HepG2 (cell line): ENCODE measurements around the gene TTC22. TPM values are rescaled to one million over a fixed set of nuclear protein-coding genes. Genes with fewer than 3 reads are reported as not detected.
A peak's percentile ranks its signal among the peaks of the same experiment; 100 is the strongest.

Experiments used
- HMGA1 ChIP-seq: sonication (generic); formaldehyde crosslinking; conservative IDR thresholded peaks from 2 replicates; pipeline ENCODE4 v1.4.0; 2020; ENCODE audit warnings: missing genetic modification reagents
- JUND ChIP-seq: sonication (generic); formaldehyde crosslinking; IDR thresholded peaks from 2 replicates; pipeline ENCODE4 v1.8.0; 2022; ENCODE audit warnings: mild to moderate bottlenecking, missing genetic modification reagents
- MLX ChIP-seq: IDR thresholded peaks from 2 replicates; pipeline ENCODE4 v1.6.1; 2016
- REPIN1 ChIP-seq: sonication (generic); formaldehyde crosslinking; IDR thresholded peaks from 2 replicates; pipeline ENCODE4 v1.8.0; 2022; ENCODE audit warnings: missing genetic modification reagents, low read depth, mild to moderate bottlenecking, borderline replicate concordance
- SAFB2 ChIP-seq: sonication (generic); formaldehyde crosslinking; IDR thresholded peaks from 2 replicates; pipeline ENCODE4 v1.5.1; 2020; ENCODE audit warnings: missing genetic modification reagents, low read depth, mild to moderate bottlenecking, borderline replicate concordance
- SMAD9 ChIP-seq: sonication (generic); formaldehyde crosslinking; IDR thresholded peaks from 2 replicates; pipeline ENCODE4 v1.5.1; 2020; ENCODE audit warnings: mild to moderate bottlenecking, missing genetic modification reagents
- SOX6 ChIP-seq, 2 experiments: fragments of 450-650 bp in 1 of 2; sonication (generic) in 1 of 2; formaldehyde crosslinking in 1 of 2; IDR thresholded peaks; 2 replicates each; pipeline versions ENCODE4 v1.4.0 to v1.6.1; 2017 to 2020; ENCODE audit warnings: antibody characterized with exemption in 1 of 2, mild to moderate bottlenecking in 1 of 2, missing genetic modification reagents in 1 of 2
- SRF ChIP-seq: IDR thresholded peaks from 2 replicates; pipeline ENCODE4 v1.6.1; 2011; ENCODE audit warnings: mild to moderate bottlenecking, low read depth, low read length, moderate library complexity
- SYNCRIP ChIP-seq: fragments of 200-400 bp; formaldehyde crosslinking; IDR thresholded peaks from 2 replicates; pipeline ENCODE4 v1.6.1; 2018; ENCODE audit warnings: mild to moderate bottlenecking, low read depth, low read length; ENCODE audit not compliant: insufficient read depth
- ZBTB10 ChIP-seq: sonication (generic); formaldehyde crosslinking; IDR thresholded peaks from 2 replicates; pipeline ENCODE4 v1.4.0; 2020; ENCODE audit warnings: missing genetic modification reagents, borderline replicate concordance
- ZFP36L1 ChIP-seq: sonication (generic); formaldehyde crosslinking; IDR thresholded peaks from 2 replicates; pipeline ENCODE4 v1.8.0; 2022; ENCODE audit warnings: mild to moderate bottlenecking, missing genetic modification reagents, moderate library complexity
- ZGPAT ChIP-seq: IDR thresholded peaks from 2 replicates; pipeline ENCODE4 v1.6.1; 2016; ENCODE audit warnings: mild to moderate bottlenecking
- ZNF18 ChIP-seq: sonication (generic); formaldehyde crosslinking; IDR thresholded peaks from 2 replicates; pipeline ENCODE4 v1.8.0; 2022; ENCODE audit warnings: mild to moderate bottlenecking, missing genetic modification reagents; ENCODE audit not compliant: insufficient replicate concordance
- polyA plus RNA-seq, 8 experiments: library from polyadenylated mRNA; depleted of rRNA in 3 of 8; stranded (reverse) in 7 of 8; unstranded in 1 of 8; fragments of >200 nt; fragmentation: Illumina TruSeq in 4 of 8; extraction: Trizol in 4 of 8; gene quantifications; 2 replicates each; pipeline versions ENCODE4 v1.2.1 to v1.2.3, GENCODE V29; 2011 to 2016; ENCODE audit warnings: low read depth in 4 of 8, missing spikeins in 1 of 8, mixed read lengths in 1 of 8; ENCODE audit not compliant: insufficient read depth in 1 of 8
- total RNA-seq, 5 experiments: library from RNA; depleted of rRNA; stranded (reverse); fragments of >200 nt; fragmentation: Illumina TruSeq; extraction: Trizol; gene quantifications; 2 replicates each; pipeline ENCODE4 v1.2.3, GENCODE V29; 2016; ENCODE audit warnings: low read depth in 1 of 5

Gene TTC22
- total and polyA plus RNA-seq, 2 of the 13 experiments (the other 11 are each of a cell fraction or from before 2014, with no cell fraction given), result not detected

- TF ChIP-seq ZNF18 (CRISPR knock-in tag) (no peak), SOX6 (IDR thresholded peaks at IDR 0.05) (no peak), SOX6 (CRISPR knock-in tag; IDR thresholded peaks at IDR 0.05) (0 out of 2 replicates have a peak, but pooled peaks have one; percentile 16), ZGPAT (CRISPR knock-in tag) (no peak), SMAD9 (no peak), ZFP36L1 (CRISPR knock-in tag) (0 out of 2 replicates have a peak, but pooled peaks have one; percentile 39), HMGA1 (CRISPR knock-in tag) (no peak), MLX (CRISPR knock-in tag) (no peak), ZBTB10 (CRISPR knock-in tag) (no peak), SRF (no peak), REPIN1 (no peak), JUND (CRISPR knock-in tag) (peak; percentile 30; the same call in 1 of the 2 replicates), SAFB2 (CRISPR knock-in tag) (0 out of 2 replicates have a peak, but pooled peaks have one; percentile 36), SYNCRIP (no peak)
- TF ChIP-seq, all 625 proteins: peak for 22
These were observed 45.7 kb upstream of the TTC22 start (continued) for GRCh38 chr1:54846716-54847284.
